Stomach (tissue), 4 donors: ENCODE measurements around the gene LIMK1.

Experiments used
- POLR2A ChIP-seq, 4 donors: fragments of 450-650 bp; IDR thresholded peaks; one replicate each; pipeline ENCODE4 v1.6.1; 2016; ENCODE audit warnings: antibody characterized with exemption in 4 of 4, control low read depth in 2 of 4, mild to moderate bottlenecking in 1 of 4, moderate library complexity in 1 of 4
- TF ChIP-seq, protein P1 (sequence below), 7 experiments: fragments of 450-650 bp in 4 of 7; fragments of 200-600 bp in 3 of 7; sonication (generic) in 3 of 7; IDR thresholded peaks; one replicate each; pipeline ENCODE4 v1.5.1; 2016 to 2019; ENCODE audit warnings: antibody characterized with exemption in 7 of 7, control low read depth in 2 of 7, mild to moderate bottlenecking in 1 of 7

DNA sequence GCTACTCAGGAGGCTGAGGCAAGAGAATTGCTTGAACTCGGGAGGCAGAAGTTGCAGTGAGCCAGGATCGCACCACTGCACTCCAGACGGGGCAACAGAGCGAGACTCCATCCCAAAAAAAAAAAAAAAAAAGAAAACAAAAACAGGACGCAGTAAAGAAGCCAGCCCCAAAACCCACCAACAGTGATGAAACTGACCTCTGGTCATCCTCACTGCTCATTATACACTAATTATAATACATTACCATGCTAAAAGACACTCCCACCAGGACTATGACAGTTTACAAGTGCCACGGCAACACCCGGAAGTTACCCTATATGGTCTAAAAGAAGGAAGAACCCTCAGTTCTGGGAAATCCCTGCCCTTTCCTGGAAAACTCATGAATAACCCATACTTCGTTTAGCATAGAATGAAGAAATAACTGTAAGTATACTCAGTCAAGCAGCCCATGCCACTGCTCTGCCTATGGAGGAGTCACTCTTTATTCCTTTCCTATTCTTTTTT, 50.6 kb downstream of the LIMK1 start:
- TF ChIP-seq, protein P1, sequence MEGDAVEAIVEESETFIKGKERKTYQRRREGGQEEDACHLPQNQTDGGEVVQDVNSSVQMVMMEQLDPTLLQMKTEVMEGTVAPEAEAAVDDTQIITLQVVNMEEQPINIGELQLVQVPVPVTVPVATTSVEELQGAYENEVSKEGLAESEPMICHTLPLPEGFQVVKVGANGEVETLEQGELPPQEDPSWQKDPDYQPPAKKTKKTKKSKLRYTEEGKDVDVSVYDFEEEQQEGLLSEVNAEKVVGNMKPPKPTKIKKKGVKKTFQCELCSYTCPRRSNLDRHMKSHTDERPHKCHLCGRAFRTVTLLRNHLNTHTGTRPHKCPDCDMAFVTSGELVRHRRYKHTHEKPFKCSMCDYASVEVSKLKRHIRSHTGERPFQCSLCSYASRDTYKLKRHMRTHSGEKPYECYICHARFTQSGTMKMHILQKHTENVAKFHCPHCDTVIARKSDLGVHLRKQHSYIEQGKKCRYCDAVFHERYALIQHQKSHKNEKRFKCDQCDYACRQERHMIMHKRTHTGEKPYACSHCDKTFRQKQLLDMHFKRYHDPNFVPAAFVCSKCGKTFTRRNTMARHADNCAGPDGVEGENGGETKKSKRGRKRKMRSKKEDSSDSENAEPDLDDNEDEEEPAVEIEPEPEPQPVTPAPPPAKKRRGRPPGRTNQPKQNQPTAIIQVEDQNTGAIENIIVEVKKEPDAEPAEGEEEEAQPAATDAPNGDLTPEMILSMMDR (IDR thresholded peaks at IDR 0.05), result no peak
- no peak for TF ChIP-seq POLR2A (IDR thresholded peaks at IDR 0.05)
